ENCODE results near the gene COMMD3. TPM values are rescaled to one million over a fixed set of nuclear protein-coding genes. Genes with fewer than 3 reads are reported as not detected.
A peak's percentile ranks its signal among the peaks of the same experiment; 100 is the strongest.

COMMD3 gene
- total RNA-seq, 1 experiment from 2014 or later = 2.6 TPM

GRCh38 chr10:22325272-22326144 is 9.3 kb downstream of the COMMD3 start (continued):
- TF ChIP-seq ZNF532 (CRISPR knock-in tag; IDR thresholded peaks at IDR 0.05; ENCODE audit: borderline replicate concordance) (no peak), CDX4 (CRISPR knock-in tag; IDR thresholded peaks at IDR 0.05; ENCODE audit: borderline replicate concordance) (no peak), USF1 (CRISPR knock-in tag; IDR thresholded peaks at IDR 0.05) (no peak), ZBTB43 (CRISPR knock-in tag; IDR thresholded peaks at IDR 0.05) (no peak), NR2C2 (CRISPR knock-in tag; IDR thresholded peaks at IDR 0.05) (no peak), ZNF281 (CRISPR knock-in tag; IDR thresholded peaks at IDR 0.05) (no peak), NR1H2 (CRISPR knock-in tag; IDR thresholded peaks at IDR 0.05) (no peak), CREB1 (CRISPR knock-in tag; IDR thresholded peaks at IDR 0.05) (no peak), ZNF671 (CRISPR knock-in tag; IDR thresholded peaks at IDR 0.05) (no peak), ZNF263 (CRISPR knock-in tag; IDR thresholded peaks at IDR 0.05; ENCODE audit: low read depth) (peak; percentile 45; the same call in 1 of the 2 replicates), ATF2 (CRISPR knock-in tag; IDR thresholded peaks at IDR 0.05; ENCODE audit: borderline replicate concordance, low read depth) (no peak)

GRCh38 chr10:22326145-22326702 is 10.0 kb downstream of the COMMD3 start:
- Mint-ChIP-seq H3K27me3 (ENCODE audit: low read depth) (peaks cover 92% of the 10 kb centered on the region), H3K27ac (no peak overlapping the region), H3K4me3 (peak overlapping the region; percentile 71), H3K4me1 (peaks cover 41% of the 10 kb centered on the region), H3K36me3 (no peaks in the 10 kb centered on the region), H3K9me3 (no peaks in the 10 kb centered on the region)
- ATAC-seq (peak; percentile 33), DNase-seq (ENCODE audit: low spot score) (no peak)
- ChIA-PET CTCF (no interaction called here), POLR2A (no interaction called here)
- no peak for TF ChIP-seq ZNF425 (CRISPR knock-in tag; conservative IDR thresholded peaks at IDR 0.05)
